Measurements from ENCODE around the gene SNRPD2. TPM values are rescaled to one million over a fixed set of nuclear protein-coding genes. Genes with fewer than 3 reads are reported as not detected.
A peak's percentile ranks its signal among the peaks of the same experiment; 100 is the strongest.

SNRPD2 gene
- total RNA-seq, 4 donors from 2014 or later, result 96.0 to 386 (median 310) TPM

DNA sequence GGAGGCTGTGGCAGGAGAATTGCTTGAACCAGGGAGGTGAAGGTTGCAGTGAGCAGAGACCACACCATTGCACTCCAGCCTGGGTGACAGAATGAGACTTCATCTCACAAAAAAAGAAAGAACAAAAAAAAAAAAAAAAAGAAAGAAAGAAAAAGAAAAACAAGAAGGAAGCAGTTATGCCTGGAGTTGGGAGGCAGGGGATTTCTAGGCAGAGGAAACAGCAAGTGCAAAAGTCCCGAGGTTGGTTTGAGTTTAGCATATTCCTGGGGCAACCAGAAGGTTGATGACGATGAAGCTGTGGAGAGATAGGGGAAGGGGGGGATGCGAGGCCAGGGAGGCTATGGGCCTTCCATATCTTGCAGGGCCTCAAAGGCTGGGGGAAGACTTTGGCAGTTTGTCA is 41.0 kb downstream of the SNRPD2 start:
- H3K36me3 ChIP-seq, result no peaks in the 10 kb centered on the region
- TF ChIP-seq POLR2A (IDR thresholded peaks at IDR 0.05) (no peak), CTCF (IDR thresholded peaks at IDR 0.05) (no peak)
- DNase-seq, result no peak
- H3K27me3 ChIP-seq, result no peaks in the 10 kb centered on the region
- intact Hi-C loops (cut with DNase I; ENCODE audit: low total_unique reads), result no loop called here
- no peak overlapping the region for H3K27ac ChIP-seq
- no peaks in the 10 kb centered on the region for H3K9me3 ChIP-seq
- H3K4me3 ChIP-seq, result no peak overlapping the region
- H3K4me1 ChIP-seq, result no peaks in the 10 kb centered on the region

DNA sequence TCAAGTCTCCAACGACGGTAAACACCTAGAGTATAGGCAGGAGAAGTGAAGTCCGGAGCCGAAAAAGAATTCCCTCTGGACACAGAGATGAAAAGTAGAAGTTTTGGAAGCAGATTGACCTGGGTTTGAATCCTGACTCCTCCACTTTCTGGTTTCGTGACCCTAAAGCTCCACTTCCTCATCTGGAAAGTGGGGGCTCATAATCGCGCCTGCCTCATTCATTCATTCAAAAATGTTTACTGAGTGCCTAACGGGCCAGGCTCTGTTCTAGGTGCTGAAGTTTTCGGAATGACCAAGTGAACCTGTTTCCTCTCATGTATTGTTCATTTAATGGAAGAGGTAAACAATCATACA is 45.4 kb downstream of the SNRPD2 start:
- H3K4me3 ChIP-seq, result no peak overlapping the region
- no peak overlapping the region for H3K27ac ChIP-seq
- no peaks in the 10 kb centered on the region for H3K4me1 ChIP-seq
- no peak for TF ChIP-seq CTCF (IDR thresholded peaks at IDR 0.05)
- TF ChIP-seq POLR2A (IDR thresholded peaks at IDR 0.05), result no peak
- intact Hi-C loops (cut with DNase I; ENCODE audit: low total_unique reads), result no loop called here
- H3K9me3 ChIP-seq, result no peaks in the 10 kb centered on the region
- H3K27me3 ChIP-seq, result peaks cover 0 to 6% of the 10 kb centered on the region in 2 donors
- DNase-seq, result no peak
- H3K36me3 ChIP-seq, result no peaks in the 10 kb centered on the region

- no peak overlapping the region for H3K27ac ChIP-seq
- H3K36me3 ChIP-seq, result no peaks in the 10 kb centered on the region
- H3K4me3 ChIP-seq, result peak overlapping the region in 1 of 2 donors; percentile 17
- no peaks in the 10 kb centered on the region for H3K9me3 ChIP-seq
- intact Hi-C loops (cut with DNase I; ENCODE audit: low total_unique reads), result no loop called here
- H3K4me1 ChIP-seq, result no peaks in the 10 kb centered on the region
- TF ChIP-seq CTCF (IDR thresholded peaks at IDR 0.05) (no peak), POLR2A (IDR thresholded peaks at IDR 0.05) (no peak)
- DNase-seq, result peak; percentile 28 to 49
- H3K27me3 ChIP-seq, result peaks cover 0 to 6% of the 10 kb centered on the region in 2 donors
Observed at GRCh38 chr19:45645631-45646344, 46.0 kb downstream of the SNRPD2 start.

DNA sequence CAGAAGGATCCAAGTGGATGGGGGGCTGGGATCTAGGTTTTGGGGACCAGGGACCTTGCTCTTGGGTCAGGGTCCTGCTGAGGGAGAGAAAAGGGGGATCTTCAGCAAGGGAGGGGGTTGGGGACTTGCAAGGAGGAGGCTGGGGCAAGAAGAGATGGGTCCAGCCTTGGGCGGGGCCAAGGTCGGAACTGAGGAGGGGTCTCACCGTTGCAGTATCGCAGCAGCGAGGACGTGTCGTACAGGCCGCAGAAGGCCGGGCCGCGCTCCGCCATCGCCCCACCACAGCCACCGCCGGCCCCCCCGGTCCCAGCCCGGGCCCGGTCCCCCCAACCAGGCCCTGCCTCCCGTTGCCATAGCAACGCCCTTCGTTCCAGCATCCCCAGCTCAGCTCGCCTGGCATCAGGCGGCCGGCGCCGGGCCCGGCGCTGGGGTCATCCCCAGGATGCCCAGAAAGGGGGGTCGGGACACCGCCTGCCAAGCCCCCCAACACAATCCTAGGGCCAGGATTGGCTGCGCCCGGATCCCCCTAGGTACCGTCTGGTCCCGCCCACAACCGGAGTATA is 46.6 kb downstream of the SNRPD2 start:
- Histone ChIP-seq H3K27me3 (peaks cover 0 to 6% of the 10 kb centered on the region in 2 donors), H3K36me3 (no peaks in the 10 kb centered on the region), H3K4me3 (peak overlapping the region in 1 of 2 donors; percentile 17), H3K4me1 (no peaks in the 10 kb centered on the region), H3K27ac (no peak overlapping the region), H3K9me3 (no peaks in the 10 kb centered on the region)
- TF ChIP-seq CTCF (IDR thresholded peaks at IDR 0.05) (no peak), POLR2A (IDR thresholded peaks at IDR 0.05) (no peak)
- no peak for DNase-seq
- intact Hi-C loops (cut with DNase I; ENCODE audit: low total_unique reads), result no loop called here

GRCh38 chr19:45643927-45644771 is 47.6 kb downstream of the SNRPD2 start:
- TF ChIP-seq CTCF (IDR thresholded peaks at IDR 0.05) (no peak), POLR2A (IDR thresholded peaks at IDR 0.05) (no peak)
- Histone ChIP-seq H3K27ac (no peak overlapping the region), H3K4me3 (no peak overlapping the region), H3K4me1 (peaks cover 0 to under 1% of the 10 kb centered on the region in 2 donors), H3K36me3 (no peaks in the 10 kb centered on the region), H3K9me3 (no peaks in the 10 kb centered on the region), H3K27me3 (peaks cover 0 to 6% of the 10 kb centered on the region in 2 donors)
- DNase-seq, result no peak
- intact Hi-C loops (cut with DNase I; ENCODE audit: low total_unique reads), result loop anchor here (5.0 kb wide), 2 partner anchors 42 to 122 kb away; partner anchors contain the start of gene GPR4

Data from uterus (tissue), 4 donors.